ENCODE measurements around the gene RGN. TPM values are rescaled to one million over a fixed set of nuclear protein-coding genes. Genes with fewer than 3 reads are reported as not detected.

Gene RGN
- 0.09 TPM in 1 of 5 replicates, not detected in the others for total RNA-seq (2022; extraction: Qiagen RNA extraction)

GRCh38 chrX:47078129-47079043, at the start of gene RGN:
TSS of gene RGN (plus strand) at chrX:47078443. CDS start at chrX:47081145, 2,702 bp downstream.

Other genes starting within 250 kb of the RGN start
- gene RP2, start 241.4 kb upstream of the RGN start, total RNA-seq (2022; extraction: Qiagen RNA extraction): 8.7 to 14.6 TPM (median 10.4 TPM) in 5 replicates
- gene JADE3, start 166.0 kb upstream of the RGN start, total RNA-seq (2022; extraction: Qiagen RNA extraction): 10.4 to 14.8 TPM (median 12.2 TPM) in 5 replicates
- gene NDUFB11, start 66.3 kb downstream of the RGN start, total RNA-seq (2022; extraction: Qiagen RNA extraction): 140 to 183 TPM (median 170 TPM) in 5 replicates
- 31.9 to 44.0 TPM (median 42.3 TPM) in 5 replicates for gene RBM10, start 66.8 kb downstream of the RGN start, total RNA-seq (2022; extraction: Qiagen RNA extraction)
- gene UBA1, start 115.4 kb downstream of the RGN start, total RNA-seq (2022; extraction: Qiagen RNA extraction): 170 to 205 TPM (median 196 TPM) in 5 replicates
- gene CDK16, start 140.2 kb downstream of the RGN start, total RNA-seq (2022; extraction: Qiagen RNA extraction): 83.7 to 113 TPM (median 109 TPM) in 5 replicates
- 47.0 to 53.2 TPM (median 52.4 TPM) in 5 replicates for gene USP11, start 154.6 kb downstream of the RGN start, total RNA-seq (2022; extraction: Qiagen RNA extraction)